Uterus (tissue), 4 donors: ENCODE measurements around the gene PRKG2. TPM values are rescaled to one million over a fixed set of nuclear protein-coding genes. Genes with fewer than 3 reads are reported as not detected.

ENCODE experiments used
- DNase-seq, 2 donors: peaks; one replicate each; pipeline ENCODE4 v3.0.0-alpha.2; 2019 to 2020
- H3K27ac ChIP-seq, 2 donors: fragments of 200-600 bp; sonication (generic); 1 replicate in 1 of 2; 2 replicates in 1 of 2; pipeline ENCODE4 v1.5.1; 2016 to 2018
- H3K27me3 ChIP-seq, 2 donors: fragments of 200-600 bp; sonication (generic); one replicate each; pipeline ENCODE4 v1.5.1; 2018 to 2019; ENCODE audit warnings: control low read depth in 1 of 2
- H3K36me3 ChIP-seq, 2 donors: fragments of 200-600 bp; sonication (generic); one replicate each; pipeline ENCODE4 v1.5.1; 2019; ENCODE audit warnings: control low read depth in 1 of 2
- H3K4me1 ChIP-seq, 2 donors: fragments of 200-600 bp; sonication (generic); one replicate each; pipeline ENCODE4 v1.5.1; 2018 to 2019; ENCODE audit warnings: control low read depth in 1 of 2
- H3K4me3 ChIP-seq, 2 donors: fragments of 200-600 bp; sonication (generic); 1 replicate in 1 of 2; 2 replicates in 1 of 2; pipeline ENCODE4 v1.5.1; 2018 to 2019; ENCODE audit warnings: mild to moderate bottlenecking in 1 of 2
- H3K9me3 ChIP-seq, 2 donors: fragments of 200-600 bp; sonication (generic); one replicate each; pipeline ENCODE4 v1.5.1; 2019; ENCODE audit warnings: control low read depth in 1 of 2
- POLR2A ChIP-seq, 2 donors: fragments of 450-650 bp; IDR thresholded peaks; one replicate each; pipeline ENCODE4 v1.6.1; 2016; ENCODE audit warnings: antibody characterized with exemption in 2 of 2, mild to moderate bottlenecking in 1 of 2, moderate library complexity in 1 of 2
- intact Hi-C: fragments of 100-400 bp; cut with DNase I; formaldehyde crosslinking; loops from one replicate; pipeline ENCODE4 v1.15.1; 2023; ENCODE audit warnings: low total_unique reads
- total RNA-seq, 4 donors: library from RNA; depleted of rRNA in 3 of 4; stranded (reverse); fragments of >200 nt in 3 of 4; gene quantifications; one replicate each; pipeline versions ENCODE4 v1.1.0 to v1.2.4, GENCODE V29; 2014 to 2023
- TF ChIP-seq, protein P1 (sequence below), 4 experiments: fragments of 200-600 bp in 2 of 4; fragments of 450-650 bp in 2 of 4; sonication (generic) in 2 of 4; IDR thresholded peaks; one replicate each; pipeline ENCODE4 v1.5.1; 2016 to 2019; ENCODE audit warnings: antibody characterized with exemption in 4 of 4, mild to moderate bottlenecking in 2 of 4, moderate library complexity in 1 of 4
- donor health status: DM: yes; HTN: yes; CAD: no.

Gene PRKG2
- total RNA-seq, 4 donors from 2014 or later = 0.18 to 4.4 TPM; not detected in 2

DNA sequence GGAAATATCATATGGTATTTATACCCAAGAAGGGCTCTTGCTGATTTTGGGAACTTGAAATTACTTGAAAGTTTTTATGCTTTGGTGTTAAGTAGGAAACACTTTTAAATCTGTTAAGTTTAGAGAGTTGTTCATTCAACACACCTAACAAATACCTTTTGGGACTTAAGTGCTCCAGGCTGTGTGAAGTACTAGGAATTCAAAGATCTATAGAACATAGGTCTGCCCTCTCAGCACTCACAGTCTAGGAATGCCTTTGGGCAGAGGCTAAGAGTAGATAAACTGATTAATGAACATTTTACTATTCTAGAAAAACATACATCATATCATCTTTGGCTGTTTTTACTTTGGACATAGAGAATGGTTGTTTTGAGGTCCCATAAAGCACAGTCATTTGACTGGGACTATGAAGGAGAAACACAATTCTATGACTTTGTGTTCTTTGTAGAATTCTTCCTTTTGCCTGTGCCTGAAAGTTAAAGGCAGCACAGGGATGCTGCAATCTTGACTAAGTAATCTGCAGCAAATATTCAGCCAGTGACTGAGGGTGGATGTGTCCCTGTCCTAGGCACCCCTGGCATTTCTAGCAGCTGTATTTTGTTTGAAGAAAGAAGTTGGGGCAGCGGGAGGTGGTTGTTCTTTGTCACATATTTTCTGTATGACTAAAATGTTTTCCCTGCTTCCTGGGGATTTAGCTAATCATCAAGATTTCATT is 176.2 kb downstream of the PRKG2 start:
- Histone ChIP-seq H3K36me3 (no peaks in the 10 kb centered on the region), H3K27ac (no peak overlapping the region), H3K27me3 (no peaks in the 10 kb centered on the region), H3K4me3 (no peak overlapping the region), H3K9me3 (no peaks in the 10 kb centered on the region), H3K4me1 (no peaks in the 10 kb centered on the region)
- no peak for DNase-seq
- TF ChIP-seq, protein P1, sequence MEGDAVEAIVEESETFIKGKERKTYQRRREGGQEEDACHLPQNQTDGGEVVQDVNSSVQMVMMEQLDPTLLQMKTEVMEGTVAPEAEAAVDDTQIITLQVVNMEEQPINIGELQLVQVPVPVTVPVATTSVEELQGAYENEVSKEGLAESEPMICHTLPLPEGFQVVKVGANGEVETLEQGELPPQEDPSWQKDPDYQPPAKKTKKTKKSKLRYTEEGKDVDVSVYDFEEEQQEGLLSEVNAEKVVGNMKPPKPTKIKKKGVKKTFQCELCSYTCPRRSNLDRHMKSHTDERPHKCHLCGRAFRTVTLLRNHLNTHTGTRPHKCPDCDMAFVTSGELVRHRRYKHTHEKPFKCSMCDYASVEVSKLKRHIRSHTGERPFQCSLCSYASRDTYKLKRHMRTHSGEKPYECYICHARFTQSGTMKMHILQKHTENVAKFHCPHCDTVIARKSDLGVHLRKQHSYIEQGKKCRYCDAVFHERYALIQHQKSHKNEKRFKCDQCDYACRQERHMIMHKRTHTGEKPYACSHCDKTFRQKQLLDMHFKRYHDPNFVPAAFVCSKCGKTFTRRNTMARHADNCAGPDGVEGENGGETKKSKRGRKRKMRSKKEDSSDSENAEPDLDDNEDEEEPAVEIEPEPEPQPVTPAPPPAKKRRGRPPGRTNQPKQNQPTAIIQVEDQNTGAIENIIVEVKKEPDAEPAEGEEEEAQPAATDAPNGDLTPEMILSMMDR (IDR thresholded peaks at IDR 0.05) = no peak
- no peak for TF ChIP-seq POLR2A (IDR thresholded peaks at IDR 0.05)
- intact Hi-C loops = no loop called here

Other genes starting within 250 kb of the PRKG2 start
- gene BMP3, start 184.5 kb downstream of the PRKG2 start, total RNA-seq = 1 to 10 TPM in 1 of 4 donors, not detected in 3; 1.3 TPM